Measurements from ENCODE around the gene HLA-DMA. TPM values are rescaled to one million over a fixed set of nuclear protein-coding genes. Genes with fewer than 3 reads are reported as not detected.

HLA-DMA gene
- total and polyA plus RNA-seq, 2 of the 13 experiments (the other 11 are each of a cell fraction or from before 2014, with no cell fraction given) = 0.70 to 0.71 TPM

GRCh38 chr6:32972353-32973143 is 19.7 kb upstream of the HLA-DMA start (continued):
- TF ChIP-seq DRAP1 (CRISPR knock-in tag; IDR thresholded peaks at IDR 0.05) (no peak), GMEB1 (CRISPR knock-in tag; IDR thresholded peaks at IDR 0.05; ENCODE audit: borderline replicate concordance) (0 out of 2 replicates have a peak, but pooled peaks have one; percentile 6), SIX1 (CRISPR knock-in tag; IDR thresholded peaks at IDR 0.05; ENCODE audit: borderline replicate concordance) (no peak), NR2F2 (IDR thresholded peaks at IDR 0.05; ENCODE audit: borderline replicate concordance, low read depth) (no peak), ZNF720 (CRISPR knock-in tag; IDR thresholded peaks at IDR 0.05) (no peak), ZNF230 (CRISPR knock-in tag; IDR thresholded peaks at IDR 0.05) (no peak), SOX6 (IDR thresholded peaks at IDR 0.05) (no peak), SOX6 (CRISPR knock-in tag; IDR thresholded peaks at IDR 0.05) (no peak; the same call in 1 of the 2 replicates), ZFP37 (CRISPR knock-in tag; IDR thresholded peaks at IDR 0.05; ENCODE audit: borderline replicate concordance) (no peak), ZNF510 (CRISPR knock-in tag; IDR thresholded peaks at IDR 0.05; ENCODE audit: low read depth) (0 out of 2 replicates have a peak, but pooled peaks have one; percentile 44), ZNF282 (IDR thresholded peaks at IDR 0.05; ENCODE audit: partially characterized antibody) (no peak), AHDC1 (CRISPR knock-in tag; IDR thresholded peaks at IDR 0.05; ENCODE audit: borderline replicate concordance) (peak; percentile 24; the same call in 1 of the 2 replicates), RARA (CRISPR knock-in tag; IDR thresholded peaks at IDR 0.05) (0 out of 2 replicates have a peak, but pooled peaks have one; percentile 12), KAT8 (CRISPR knock-in tag; IDR thresholded peaks at IDR 0.05) (no peak), POLR2AphosphoS2 (IDR thresholded peaks at IDR 0.05; ENCODE audit: low read depth, low read length) (no peak; the same call in 1 of the 2 replicates), CHCHD3 (CRISPR knock-in tag; IDR thresholded peaks at IDR 0.05) (0 out of 2 replicates have a peak, but pooled peaks have one; percentile 60), KAT2B (IDR thresholded peaks at IDR 0.05; ENCODE audit: borderline replicate concordance, low read depth, low read length) (no peak), NCOR1 (IDR thresholded peaks at IDR 0.05; ENCODE audit: borderline replicate concordance, low read length) (no peak; the same call in 1 of the 2 replicates), ZNF567 (CRISPR knock-in tag; IDR thresholded peaks at IDR 0.05; ENCODE audit: borderline replicate concordance) (0 out of 2 replicates have a peak, but pooled peaks have one; percentile 8), ELF3 (CRISPR knock-in tag; IDR thresholded peaks at IDR 0.05) (no peak), ZNF430 (CRISPR knock-in tag; IDR thresholded peaks at IDR 0.05) (no peak), FOXO1 (CRISPR knock-in tag; IDR thresholded peaks at IDR 0.05) (no peak)
